ENCODE results near the gene TNFRSF1A. TPM values are rescaled to one million over a fixed set of nuclear protein-coding genes. Genes with fewer than 3 reads are reported as not detected.

The TNFRSF1A gene
- total RNA-seq, 1 experiment from 2014 or later: 108 TPM

DNA sequence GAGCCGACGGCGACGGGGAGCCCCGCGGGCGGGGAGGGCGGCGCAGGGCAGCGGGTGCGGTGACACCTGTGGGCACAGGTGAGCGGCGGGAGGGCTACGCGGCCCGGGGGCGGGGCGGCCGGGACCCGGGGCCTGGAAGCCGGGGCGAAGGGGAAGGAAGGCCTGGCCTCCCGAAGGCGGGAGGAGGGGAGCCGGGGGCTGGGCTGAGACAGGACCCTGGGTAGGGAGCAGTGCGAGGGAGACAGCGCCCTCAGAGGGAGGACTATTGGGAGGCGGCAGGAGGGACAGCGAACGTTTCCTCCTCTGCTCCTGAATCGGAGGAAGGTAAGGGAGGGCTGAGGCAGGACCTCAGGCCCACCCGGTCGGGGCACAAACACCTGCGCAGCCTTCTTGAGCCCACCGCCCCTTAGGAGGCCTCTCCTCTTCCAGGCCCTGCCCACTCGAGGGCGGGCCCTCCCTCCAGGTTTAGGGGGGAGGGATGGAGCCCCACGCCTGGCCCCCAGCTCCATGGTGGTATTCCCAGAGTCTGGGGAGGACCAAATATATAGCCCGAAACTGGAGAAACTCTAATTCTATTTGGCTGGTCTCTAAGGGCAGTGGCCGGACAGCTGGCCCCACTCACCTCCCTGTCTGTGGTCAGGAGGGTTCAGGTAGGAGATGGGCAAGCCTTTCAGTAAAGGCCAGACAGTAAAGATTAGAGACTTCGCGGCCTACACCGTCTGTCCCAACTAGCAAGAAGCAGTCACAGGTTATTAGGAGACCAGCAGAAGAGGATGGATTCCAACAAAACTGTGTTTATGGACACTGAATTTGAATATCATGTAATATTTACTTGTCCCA, 30.9 kb downstream of the TNFRSF1A start:
- Histone ChIP-seq H3K27me3 (ENCODE audit: control insufficient read depth, insufficient read depth, low read length) (no peaks in the 10 kb centered on the region), H3K4me3 (ENCODE audit: low read depth in 2 of 2, low read length in 2 of 2) (peak overlapping the region; percentile 32 to 35), H3K4me1 (ENCODE audit: control insufficient read depth, insufficient read depth, low read length) (no peaks in the 10 kb centered on the region), H3K36me3 (ENCODE audit: control insufficient read depth, insufficient read depth, low read length) (no peaks in the 10 kb centered on the region), H3K27ac (ENCODE audit: low read length) (no peak overlapping the region), H3K9me3 (ENCODE audit: control insufficient read depth, insufficient read depth, low read depth, low read length) (no peaks in the 10 kb centered on the region)
- POLR2A ChIA-PET: no interaction called here
- BruUV-seq (replicated peaks): no TSS peak
- TF ChIP-seq, protein P1, sequence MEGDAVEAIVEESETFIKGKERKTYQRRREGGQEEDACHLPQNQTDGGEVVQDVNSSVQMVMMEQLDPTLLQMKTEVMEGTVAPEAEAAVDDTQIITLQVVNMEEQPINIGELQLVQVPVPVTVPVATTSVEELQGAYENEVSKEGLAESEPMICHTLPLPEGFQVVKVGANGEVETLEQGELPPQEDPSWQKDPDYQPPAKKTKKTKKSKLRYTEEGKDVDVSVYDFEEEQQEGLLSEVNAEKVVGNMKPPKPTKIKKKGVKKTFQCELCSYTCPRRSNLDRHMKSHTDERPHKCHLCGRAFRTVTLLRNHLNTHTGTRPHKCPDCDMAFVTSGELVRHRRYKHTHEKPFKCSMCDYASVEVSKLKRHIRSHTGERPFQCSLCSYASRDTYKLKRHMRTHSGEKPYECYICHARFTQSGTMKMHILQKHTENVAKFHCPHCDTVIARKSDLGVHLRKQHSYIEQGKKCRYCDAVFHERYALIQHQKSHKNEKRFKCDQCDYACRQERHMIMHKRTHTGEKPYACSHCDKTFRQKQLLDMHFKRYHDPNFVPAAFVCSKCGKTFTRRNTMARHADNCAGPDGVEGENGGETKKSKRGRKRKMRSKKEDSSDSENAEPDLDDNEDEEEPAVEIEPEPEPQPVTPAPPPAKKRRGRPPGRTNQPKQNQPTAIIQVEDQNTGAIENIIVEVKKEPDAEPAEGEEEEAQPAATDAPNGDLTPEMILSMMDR (IDR thresholded peaks at IDR 0.05): no peak
- TF ChIP-seq SIN3A (IDR thresholded peaks at IDR 0.05; ENCODE audit: borderline replicate concordance, insufficient read depth, low read depth, low read length) (no peak), TCF7L2 (IDR thresholded peaks at IDR 0.05; ENCODE audit: low read depth, low read length) (no peak), POLR2AphosphoS5 (IDR thresholded peaks at IDR 0.05; ENCODE audit: low read depth, low read length) (no peak)
- TF ChIP-seq, protein P2, sequence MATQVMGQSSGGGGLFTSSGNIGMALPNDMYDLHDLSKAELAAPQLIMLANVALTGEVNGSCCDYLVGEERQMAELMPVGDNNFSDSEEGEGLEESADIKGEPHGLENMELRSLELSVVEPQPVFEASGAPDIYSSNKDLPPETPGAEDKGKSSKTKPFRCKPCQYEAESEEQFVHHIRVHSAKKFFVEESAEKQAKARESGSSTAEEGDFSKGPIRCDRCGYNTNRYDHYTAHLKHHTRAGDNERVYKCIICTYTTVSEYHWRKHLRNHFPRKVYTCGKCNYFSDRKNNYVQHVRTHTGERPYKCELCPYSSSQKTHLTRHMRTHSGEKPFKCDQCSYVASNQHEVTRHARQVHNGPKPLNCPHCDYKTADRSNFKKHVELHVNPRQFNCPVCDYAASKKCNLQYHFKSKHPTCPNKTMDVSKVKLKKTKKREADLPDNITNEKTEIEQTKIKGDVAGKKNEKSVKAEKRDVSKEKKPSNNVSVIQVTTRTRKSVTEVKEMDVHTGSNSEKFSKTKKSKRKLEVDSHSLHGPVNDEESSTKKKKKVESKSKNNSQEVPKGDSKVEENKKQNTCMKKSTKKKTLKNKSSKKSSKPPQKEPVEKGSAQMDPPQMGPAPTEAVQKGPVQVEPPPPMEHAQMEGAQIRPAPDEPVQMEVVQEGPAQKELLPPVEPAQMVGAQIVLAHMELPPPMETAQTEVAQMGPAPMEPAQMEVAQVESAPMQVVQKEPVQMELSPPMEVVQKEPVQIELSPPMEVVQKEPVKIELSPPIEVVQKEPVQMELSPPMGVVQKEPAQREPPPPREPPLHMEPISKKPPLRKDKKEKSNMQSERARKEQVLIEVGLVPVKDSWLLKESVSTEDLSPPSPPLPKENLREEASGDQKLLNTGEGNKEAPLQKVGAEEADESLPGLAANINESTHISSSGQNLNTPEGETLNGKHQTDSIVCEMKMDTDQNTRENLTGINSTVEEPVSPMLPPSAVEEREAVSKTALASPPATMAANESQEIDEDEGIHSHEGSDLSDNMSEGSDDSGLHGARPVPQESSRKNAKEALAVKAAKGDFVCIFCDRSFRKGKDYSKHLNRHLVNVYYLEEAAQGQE (IDR thresholded peaks at IDR 0.05; ENCODE audit: insufficient read depth in 1 of 2, low read depth in 2 of 2, low read length in 1 of 2): no peak
- intact Hi-C loops (cut with micrococcal nuclease; ENCODE audit: unreplicated experiment) (no loop called here), in situ Hi-C loops (cut with HindIII; ENCODE audit: low pct_unique_long_range_greater_than_20kb, low sequenced_read_pairs) (no loop called here)
- CTCF ChIA-PET: no interaction called here
- ATAC-seq (no peak), DNase-seq (ENCODE audit: low read depth, low spot score) (no peak)

DNA sequence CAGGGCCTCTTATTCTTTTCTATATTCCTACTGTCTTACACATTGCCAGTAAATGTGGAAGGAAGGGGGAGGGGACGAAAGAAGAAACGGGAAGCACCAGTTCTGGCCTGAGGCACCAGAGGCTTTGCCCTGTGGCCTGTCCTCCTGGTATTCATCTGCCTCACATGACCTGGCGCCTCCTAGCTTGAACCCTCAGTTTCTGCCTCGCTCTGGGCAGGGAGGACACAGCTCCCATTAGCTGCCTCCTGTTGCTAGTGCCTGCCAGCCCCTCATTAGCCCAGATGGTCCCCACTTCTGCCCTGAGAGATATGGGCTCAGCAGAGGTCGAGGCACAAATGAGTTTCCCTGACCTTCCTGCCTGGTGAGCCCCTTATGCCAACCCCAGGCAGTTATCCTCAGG, 34.3 kb downstream of the TNFRSF1A start:
- in situ Hi-C loops (cut with HindIII; ENCODE audit: low pct_unique_long_range_greater_than_20kb, low sequenced_read_pairs): no loop called here
- ChIA-PET POLR2A (interaction anchor here (0.5 kb wide), 1 partner anchor 71 kb away, joined by 11 read pairs; no protein-coding TSS in a partner anchor), CTCF (no interaction called here)
- BruUV-seq (replicated peaks): no TSS peak
- H3K4me3 ChIP-seq (ENCODE audit: low read depth in 2 of 2, low read length in 2 of 2): no peak overlapping the region
- ATAC-seq: no peak
- no peaks in the 10 kb centered on the region for H3K9me3 ChIP-seq (ENCODE audit: control insufficient read depth, insufficient read depth, low read depth, low read length)
- DNase-seq (ENCODE audit: low read depth, low spot score): no peak
- H3K36me3 ChIP-seq (ENCODE audit: control insufficient read depth, insufficient read depth, low read length): no peaks in the 10 kb centered on the region
- H3K27ac ChIP-seq (ENCODE audit: low read length): no peak overlapping the region
- no peaks in the 10 kb centered on the region for H3K27me3 ChIP-seq (ENCODE audit: control insufficient read depth, insufficient read depth, low read length)
- H3K4me1 ChIP-seq (ENCODE audit: control insufficient read depth, insufficient read depth, low read length): no peaks in the 10 kb centered on the region
- TF ChIP-seq TCF7L2 (IDR thresholded peaks at IDR 0.05; ENCODE audit: low read depth, low read length): no peak
- TF ChIP-seq, protein P2 (IDR thresholded peaks at IDR 0.05; ENCODE audit: insufficient read depth in 1 of 2, low read depth in 2 of 2, low read length in 1 of 2): no peak
- TF ChIP-seq POLR2AphosphoS5 (IDR thresholded peaks at IDR 0.05; ENCODE audit: low read depth, low read length): no peak
- TF ChIP-seq, protein P1 (IDR thresholded peaks at IDR 0.05): no peak
- intact Hi-C loops (cut with micrococcal nuclease; ENCODE audit: unreplicated experiment): no loop called here
